Measurements from ENCODE around the gene ZNF22. TPM values are rescaled to one million over a fixed set of nuclear protein-coding genes. Genes with fewer than 3 reads are reported as not detected.

Gene ZNF22
- total RNA-seq, 1 donor from 2014 or later = 24.9 TPM

GRCh38 chr10:44974082-44974627, 26.6 kb upstream of the ZNF22 start:
- ATAC-seq (no peak), DNase-seq (ENCODE audit: low spot score) (peak; percentile 59)
- intact Hi-C loops (cut with DNase I) = loop anchor here (2.0 kb wide), 1 partner anchor 37 kb away; no protein-coding TSS in a partner anchor

DNA sequence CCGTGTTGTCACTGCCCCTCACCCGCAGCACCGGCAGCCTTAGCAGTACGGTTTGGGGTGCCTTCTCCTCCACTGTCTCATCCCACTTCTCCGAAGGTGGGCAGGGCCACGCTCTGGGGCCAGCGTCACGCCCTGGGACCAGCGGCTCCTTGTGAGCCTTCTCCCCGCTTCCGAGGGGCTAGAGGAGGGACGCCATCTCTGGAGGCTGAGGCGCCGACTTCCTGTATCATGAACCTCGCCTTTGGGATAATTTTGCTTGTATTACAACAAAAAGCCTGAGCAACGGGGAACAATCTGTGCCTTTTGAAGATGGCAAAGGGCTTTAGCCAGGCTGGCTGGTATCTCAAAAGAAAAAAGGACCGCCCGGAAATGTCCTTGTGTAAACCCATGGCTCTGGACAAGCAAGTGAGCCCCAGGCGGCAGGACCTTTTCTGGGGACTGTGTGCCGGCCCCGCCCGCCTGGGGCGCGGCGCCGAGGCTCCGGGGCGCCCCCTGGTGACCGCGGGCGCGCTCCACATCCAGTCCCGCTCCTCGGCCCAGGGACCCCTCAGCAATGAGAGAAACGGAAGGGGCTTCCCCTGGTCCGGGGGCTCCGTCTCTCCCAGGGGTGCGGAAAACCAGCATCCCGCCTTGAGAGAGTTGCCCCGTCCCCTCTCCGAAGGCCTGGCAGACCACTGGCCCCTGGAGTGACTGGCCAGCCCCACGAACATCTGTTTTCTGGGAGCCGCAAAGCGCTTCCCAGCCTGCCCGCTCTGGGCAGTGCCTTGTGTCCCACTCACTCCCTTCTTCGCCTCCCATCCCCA, 25.9 kb upstream of the ZNF22 start:
- DNase-seq (ENCODE audit: low spot score) = peak; percentile 82
- peak; percentile 63 for ATAC-seq
- intact Hi-C loops (cut with DNase I) = loop anchor here (2.0 kb wide), 1 partner anchor 38 kb away; no protein-coding TSS in a partner anchor

DNA sequence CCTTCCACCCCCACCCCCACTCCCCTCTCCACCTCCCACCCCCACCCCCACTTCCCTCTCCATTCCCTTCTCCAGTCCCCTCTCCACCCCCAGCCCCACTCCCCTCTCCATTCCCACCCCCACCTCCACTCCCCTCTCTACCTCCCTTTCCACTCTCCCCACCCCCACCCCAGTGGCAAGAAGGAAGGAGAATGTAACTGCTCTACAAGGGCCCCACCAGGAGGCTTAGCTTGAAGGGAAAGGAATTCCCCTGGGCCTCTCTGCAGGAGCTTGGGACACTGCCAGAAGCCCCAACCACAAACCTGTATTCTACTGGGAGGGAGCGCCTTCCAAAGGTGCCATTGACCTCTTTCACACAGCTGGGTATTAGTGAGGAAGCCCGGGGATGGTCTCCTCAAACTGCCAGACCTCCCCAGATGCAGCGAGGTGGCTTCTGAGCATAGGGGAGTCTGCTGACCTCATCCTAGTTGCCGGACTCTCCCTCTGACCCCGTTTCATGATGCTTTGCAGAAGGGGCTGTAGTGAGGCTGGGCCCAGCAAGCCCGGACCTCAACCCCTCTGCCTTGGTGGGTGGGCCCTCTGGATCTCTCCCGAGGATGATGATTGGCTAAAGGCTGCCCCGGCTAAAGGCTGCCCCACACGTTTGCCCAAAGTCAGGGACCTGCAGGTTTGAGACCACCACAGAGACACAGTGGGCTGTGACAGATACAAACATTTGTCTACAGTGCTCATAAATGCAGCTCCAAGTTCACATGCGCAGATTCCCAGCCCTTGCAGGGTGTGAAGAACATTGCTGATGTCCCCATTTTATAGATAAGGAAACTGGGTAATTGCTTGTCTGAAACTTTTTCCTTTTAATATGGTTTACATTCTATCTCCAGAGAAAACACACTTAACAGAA, 25.0 kb upstream of the ZNF22 start:
- intact Hi-C loops (cut with DNase I) = loop anchor here (2.0 kb wide), 1 partner anchor 39 kb away; no protein-coding TSS in a partner anchor
- ATAC-seq = peak; percentile 25
- DNase-seq (ENCODE audit: low spot score) = peak; percentile 76

- intact Hi-C loops (cut with DNase I) = no loop called here
- peak; percentile 1 for ATAC-seq
- DNase-seq (ENCODE audit: low spot score) = peak; percentile 69
These were observed 24.1 kb upstream of the ZNF22 start for GRCh38 chr10:44976352-44977198.

GRCh38 chr10:44977287-44978212, 23.2 kb upstream of the ZNF22 start:
- intact Hi-C loops (cut with DNase I) = no loop called here
- DNase-seq (ENCODE audit: low spot score) (peak; percentile 70), ATAC-seq (no peak)

GRCh38 chr10:44978213-44978569, 22.5 kb upstream of the ZNF22 start:
- DNase-seq (ENCODE audit: low spot score) = no peak
- ATAC-seq = no peak
- intact Hi-C loops (cut with DNase I) = no loop called here

DNA sequence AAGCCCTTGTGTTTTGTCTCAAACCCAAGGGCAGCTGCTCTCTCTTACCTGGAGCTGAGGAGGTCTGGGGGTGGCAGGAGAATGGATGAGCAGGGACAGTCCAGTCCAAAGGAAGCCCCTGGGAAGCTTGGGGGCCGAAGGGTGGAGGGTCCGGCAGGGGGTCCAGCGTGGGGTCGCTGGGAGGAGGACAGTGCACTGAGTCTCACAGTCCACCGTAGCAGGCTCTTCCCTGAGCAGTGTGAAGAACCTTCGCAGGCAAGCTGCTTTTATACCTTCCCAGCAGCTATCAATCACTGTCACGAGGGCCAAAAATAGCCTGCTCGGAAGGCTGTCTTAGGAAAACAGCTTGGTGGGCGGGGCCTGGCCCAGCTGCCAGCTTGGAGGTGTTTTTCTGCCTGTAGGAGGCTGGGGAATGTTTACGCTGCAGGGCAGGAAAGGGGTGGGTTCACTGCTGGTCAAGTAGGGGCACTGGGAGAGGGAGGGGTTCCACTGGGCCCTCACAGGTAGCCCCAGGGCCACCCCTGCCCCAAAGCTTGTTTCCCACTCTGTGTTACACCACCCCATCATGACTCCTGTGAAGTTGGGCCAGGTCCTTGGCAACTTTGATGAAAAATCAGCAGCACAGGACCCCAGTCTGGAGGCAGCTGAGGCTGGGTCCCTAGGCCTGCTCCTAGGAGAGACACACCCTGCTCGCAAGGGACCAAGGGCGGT, 22.0 kb upstream of the ZNF22 start, which contains the start of gene DEPP1:
DEPP1 (minus strand) TSS at position 240 of the 711 bp plus-strand sequence. CDS start 779 bp downstream, outside the sequence.
- intact Hi-C loops (cut with DNase I) = no loop called here
- DNase-seq (ENCODE audit: low spot score) = peak; percentile 96
- peak; percentile 76 for ATAC-seq

DNA sequence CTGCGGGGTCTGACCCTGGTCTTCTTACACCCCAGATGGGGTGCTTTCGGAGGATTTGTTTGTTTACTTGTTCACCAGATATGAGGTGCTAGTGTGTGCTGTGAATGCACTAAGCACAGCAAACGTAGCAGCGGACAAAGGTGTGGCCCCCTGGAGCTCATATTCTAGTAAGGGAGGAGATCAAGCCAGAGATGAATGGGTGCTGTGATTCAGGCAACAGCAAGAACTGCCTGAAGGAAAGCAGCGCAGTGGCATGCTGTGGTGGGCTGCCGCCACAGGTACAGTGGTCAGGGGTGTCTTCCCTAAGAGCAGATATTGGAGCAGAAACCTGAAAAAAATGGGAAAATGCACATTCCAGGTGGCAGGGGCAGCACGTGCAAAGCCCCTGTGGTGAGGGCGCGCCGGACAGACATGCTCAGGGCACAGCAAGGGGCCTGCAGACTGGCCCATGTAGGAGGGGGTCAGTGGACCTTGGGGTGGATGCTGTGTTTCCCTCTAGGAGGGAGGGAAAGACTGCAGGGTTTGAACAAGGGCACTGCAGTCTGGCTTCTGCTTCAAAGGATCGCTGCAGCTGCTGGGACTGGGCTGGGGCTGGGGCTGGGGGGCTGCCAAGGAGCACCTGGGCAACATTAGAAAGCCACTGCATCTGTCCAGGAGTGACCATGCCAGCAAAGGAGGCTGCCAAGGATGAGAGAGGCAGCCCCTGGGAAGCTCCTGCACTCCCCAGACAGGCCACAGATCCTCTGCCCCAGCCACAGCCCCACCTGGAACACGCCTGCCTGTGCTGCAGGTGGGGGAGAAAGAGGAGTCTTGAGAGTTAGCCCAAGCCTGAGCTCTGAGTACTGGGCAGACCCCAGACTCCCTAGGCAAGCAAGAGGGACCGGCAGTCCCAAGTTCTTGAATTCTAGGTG, 21.2 kb upstream of the ZNF22 start:
- intact Hi-C loops (cut with DNase I) = loop anchor here (2.0 kb wide), 1 partner anchor 21 kb away; the partner anchor contains the start of gene ZNF22
- DNase-seq (ENCODE audit: low spot score) = peak; percentile 55
- ATAC-seq = no peak

- intact Hi-C loops (cut with DNase I) = loop anchor here (2.0 kb wide), 1 partner anchor 20 kb away; the partner anchor contains the start of gene ZNF22
- peak; percentile 65 for DNase-seq (ENCODE audit: low spot score)
- ATAC-seq = no peak
These were observed 20.2 kb upstream of the ZNF22 start for GRCh38 chr10:44980309-44981171.

DNA sequence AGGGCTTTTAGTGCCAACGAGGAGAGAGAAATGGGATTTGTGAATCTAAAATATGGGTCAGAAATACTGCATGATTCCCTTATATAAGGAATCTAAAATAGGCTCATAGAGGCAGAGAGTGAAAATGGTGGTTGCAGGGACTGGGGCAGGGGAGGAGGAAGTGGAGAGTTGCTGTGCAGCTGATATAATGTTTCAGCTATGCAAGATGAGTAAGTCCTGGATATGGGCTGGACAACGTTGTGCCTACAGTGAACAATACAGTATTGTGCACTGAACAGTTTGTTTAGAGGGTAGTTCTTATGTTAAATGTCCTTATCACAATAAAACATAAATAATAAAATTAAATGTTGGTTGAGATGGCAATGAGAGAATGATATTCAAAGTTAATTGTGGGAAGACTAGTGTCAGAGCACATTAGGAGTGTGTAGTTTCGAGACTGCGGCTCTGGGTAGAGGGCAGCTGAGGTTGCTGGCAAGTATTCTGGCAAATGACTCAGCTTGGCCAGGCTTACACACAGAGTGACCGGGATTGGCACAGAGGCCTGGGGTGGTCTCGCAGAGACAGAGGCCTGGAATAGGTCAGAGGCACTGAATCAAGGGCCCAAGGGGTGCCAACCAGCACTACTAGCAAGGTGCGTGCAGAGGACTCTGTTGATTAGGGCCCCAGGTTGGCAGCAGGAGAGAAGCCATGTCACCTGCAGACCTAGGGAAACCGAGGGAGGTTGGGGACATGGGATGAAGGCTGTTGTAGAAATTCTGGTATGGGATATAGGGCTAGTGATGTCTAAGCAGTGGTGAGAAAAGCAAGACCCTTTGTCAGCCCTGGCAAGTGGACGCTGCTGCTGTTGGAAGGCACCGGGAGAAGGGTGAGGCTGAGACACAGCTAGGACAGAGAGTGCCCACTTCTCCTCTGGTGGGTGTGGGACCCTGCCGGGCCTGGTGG, 19.3 kb upstream of the ZNF22 start:
- DNase-seq (ENCODE audit: low spot score) = peak; percentile 62
- intact Hi-C loops (cut with DNase I) = loop anchor here (2.0 kb wide), 1 partner anchor 19 kb away; the partner anchor contains the start of gene ZNF22

GRCh38 chr10:44982114-44982460, 18.6 kb upstream of the ZNF22 start:
- ATAC-seq = no peak
- intact Hi-C loops (cut with DNase I) = no loop called here
- peak; percentile 62 for DNase-seq (ENCODE audit: low spot score)

More for the DNA sequence above, 19.3 kb upstream of the ZNF22 start:
- no peak for ATAC-seq

DNA sequence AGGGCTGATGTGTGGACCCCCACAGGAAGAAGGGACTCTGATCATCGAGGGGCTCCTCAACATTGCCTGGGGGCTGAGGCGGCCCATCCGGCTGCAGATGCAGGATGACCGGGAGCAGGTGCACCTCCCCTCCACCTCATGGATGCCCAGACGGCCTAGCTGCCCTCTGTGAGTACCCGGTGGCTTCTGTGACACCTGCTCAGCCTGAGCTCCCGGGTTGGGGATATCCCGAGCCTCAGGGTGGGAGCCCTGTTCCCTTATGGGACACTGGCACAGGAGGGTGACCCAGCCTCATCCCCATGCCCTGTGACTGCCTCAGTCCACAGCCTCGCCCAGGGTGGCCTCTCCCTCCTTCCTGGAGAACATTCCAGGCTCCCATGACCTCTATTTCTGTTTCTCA, 18.2 kb upstream of the ZNF22 start:
- DNase-seq (ENCODE audit: low spot score) = no peak
- no peak for ATAC-seq
- intact Hi-C loops (cut with DNase I) = no loop called here

DNA sequence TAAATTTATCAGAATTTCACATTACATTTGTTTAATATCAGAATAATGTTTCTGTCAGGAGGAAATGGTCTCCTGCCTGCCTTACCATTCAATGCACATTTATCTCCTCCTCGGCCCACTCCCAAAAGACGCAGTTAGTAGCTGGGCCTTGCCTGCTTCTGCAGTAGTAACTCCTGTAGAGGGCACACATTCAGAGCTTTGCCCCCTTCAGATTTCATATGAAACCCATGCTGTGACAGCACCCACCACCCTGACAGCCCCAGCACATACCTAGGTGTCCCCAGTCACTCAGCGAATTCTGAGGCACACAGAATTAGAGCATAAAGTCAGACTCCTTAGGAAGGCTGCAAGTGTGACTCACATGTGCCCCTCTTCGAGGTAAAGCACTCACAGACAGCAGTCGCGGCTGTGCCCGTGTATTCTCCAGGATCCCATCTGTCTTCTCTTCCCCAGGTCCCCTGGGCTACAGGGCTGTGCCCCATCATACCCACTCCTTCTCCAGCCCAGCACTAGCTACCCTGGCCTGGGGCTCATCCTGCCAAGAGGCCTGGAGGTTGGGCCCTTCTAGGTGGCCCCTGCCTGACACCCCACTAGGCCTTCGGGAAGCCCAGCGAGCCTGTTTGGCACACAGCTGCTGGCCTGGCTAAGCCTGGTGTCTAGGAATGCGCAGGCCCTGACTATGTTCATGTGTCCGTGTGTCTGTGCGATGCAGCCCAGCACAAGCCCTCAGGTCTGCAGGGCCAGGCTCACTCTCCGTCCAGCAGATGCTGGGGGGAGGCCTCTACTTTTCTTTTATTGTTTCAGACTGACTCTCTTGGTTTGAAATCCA, 17.4 kb upstream of the ZNF22 start:
- ATAC-seq = no peak
- intact Hi-C loops (cut with DNase I) = no loop called here
- DNase-seq (ENCODE audit: low spot score) = no peak

Data from sciatic nerve (tissue), 2 donors.